NCI-H2227 (cell line): ENCODE results near the gene PAPPA.

Experiments used
- DNase-seq: peaks from one replicate; lab custom pipeline; 2025; ENCODE audit not compliant: unreplicated experiment; lab: John Stamatoyannopoulos, UW

PAPPA gene, protein sequence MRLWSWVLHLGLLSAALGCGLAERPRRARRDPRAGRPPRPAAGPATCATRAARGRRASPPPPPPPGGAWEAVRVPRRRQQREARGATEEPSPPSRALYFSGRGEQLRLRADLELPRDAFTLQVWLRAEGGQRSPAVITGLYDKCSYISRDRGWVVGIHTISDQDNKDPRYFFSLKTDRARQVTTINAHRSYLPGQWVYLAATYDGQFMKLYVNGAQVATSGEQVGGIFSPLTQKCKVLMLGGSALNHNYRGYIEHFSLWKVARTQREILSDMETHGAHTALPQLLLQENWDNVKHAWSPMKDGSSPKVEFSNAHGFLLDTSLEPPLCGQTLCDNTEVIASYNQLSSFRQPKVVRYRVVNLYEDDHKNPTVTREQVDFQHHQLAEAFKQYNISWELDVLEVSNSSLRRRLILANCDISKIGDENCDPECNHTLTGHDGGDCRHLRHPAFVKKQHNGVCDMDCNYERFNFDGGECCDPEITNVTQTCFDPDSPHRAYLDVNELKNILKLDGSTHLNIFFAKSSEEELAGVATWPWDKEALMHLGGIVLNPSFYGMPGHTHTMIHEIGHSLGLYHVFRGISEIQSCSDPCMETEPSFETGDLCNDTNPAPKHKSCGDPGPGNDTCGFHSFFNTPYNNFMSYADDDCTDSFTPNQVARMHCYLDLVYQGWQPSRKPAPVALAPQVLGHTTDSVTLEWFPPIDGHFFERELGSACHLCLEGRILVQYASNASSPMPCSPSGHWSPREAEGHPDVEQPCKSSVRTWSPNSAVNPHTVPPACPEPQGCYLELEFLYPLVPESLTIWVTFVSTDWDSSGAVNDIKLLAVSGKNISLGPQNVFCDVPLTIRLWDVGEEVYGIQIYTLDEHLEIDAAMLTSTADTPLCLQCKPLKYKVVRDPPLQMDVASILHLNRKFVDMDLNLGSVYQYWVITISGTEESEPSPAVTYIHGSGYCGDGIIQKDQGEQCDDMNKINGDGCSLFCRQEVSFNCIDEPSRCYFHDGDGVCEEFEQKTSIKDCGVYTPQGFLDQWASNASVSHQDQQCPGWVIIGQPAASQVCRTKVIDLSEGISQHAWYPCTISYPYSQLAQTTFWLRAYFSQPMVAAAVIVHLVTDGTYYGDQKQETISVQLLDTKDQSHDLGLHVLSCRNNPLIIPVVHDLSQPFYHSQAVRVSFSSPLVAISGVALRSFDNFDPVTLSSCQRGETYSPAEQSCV (N-terminal part only)

DNA sequence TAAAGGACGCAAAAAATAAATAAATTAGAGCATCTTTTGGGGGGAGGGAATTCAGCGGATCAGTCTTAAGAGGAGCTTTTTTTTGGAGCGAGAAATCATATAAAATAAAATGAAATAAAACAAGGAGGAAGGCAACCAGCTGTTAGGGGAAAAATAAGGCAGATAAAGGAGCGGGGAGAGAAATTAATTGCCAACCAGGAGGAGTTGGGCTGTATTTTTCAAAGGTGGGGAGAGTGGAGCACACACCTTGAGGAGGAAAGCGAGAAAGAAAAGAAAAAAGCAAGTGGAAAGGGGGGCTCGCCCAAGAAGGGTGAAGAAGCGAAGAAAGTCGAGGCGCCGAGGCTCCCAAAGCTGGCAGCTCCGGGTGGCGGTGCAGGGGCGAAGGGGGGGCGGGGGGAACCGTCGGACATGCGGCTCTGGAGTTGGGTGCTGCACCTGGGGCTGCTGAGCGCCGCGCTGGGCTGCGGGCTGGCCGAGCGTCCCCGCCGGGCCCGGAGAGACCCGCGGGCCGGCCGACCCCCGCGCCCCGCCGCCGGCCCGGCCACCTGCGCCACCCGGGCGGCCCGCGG is at the start of gene PAPPA:
Gene PAPPA (plus strand): TSS at position 27 of the 569 bp plus-strand sequence. CDS start 382 bp downstream, at position 409.
- no peak for DNase-seq

DNA sequence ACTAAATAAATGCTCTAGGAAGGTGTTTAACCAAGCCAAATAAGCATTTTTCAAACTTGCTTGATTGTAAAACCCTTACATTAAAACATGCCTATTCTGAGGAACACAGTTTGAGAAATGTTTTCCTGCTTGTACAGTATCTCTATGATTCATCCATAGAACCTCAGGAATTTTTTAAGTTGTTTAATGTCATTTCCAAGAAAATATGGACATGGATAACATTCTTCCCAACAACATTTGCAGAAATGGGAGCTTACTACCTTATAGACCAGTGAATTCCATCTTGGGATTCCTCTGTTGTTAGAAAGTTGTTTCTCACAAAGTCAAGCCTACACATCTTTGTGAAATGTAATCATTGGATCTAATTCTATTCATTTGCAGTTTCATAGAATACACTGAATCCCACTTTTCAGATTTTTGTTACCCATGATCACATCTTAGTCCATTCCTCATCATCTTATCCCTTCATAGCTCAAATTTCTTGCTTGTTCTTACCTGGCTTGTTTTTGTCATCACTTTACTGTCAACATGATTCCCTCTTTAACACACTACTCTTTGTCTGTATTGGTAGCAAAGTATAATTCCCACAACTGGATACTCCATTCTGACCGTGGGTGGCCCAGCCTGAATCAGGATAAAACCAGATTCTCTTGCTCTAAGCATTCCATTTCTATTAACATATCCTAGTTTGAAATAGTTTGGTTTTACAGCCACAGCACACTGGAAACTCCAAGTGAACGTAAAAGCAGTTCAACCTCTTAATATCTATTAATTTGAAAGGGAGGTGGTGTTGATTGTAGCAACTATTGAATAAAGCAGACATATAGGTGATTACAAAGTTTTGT is 49.4 kb upstream of the PAPPA start:
- no peak for DNase-seq

DNA sequence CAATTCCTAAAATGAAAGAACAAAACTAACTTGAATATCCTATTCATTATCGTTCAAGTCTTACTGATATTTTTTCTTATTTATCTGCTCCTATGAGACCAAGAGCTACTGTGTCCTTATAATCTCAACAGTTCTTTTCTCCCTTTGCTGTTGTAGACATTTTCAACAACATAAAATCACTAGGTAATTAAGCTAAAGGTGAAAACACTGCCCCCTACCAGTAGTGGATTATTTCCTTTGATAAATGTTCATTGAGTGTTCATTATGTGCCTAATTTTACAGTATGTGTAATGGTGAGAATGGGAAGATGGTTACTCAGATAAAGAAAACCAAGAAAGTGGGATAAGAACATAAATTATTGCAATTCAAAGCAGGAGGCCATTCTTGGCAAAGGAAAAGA is 41.4 kb upstream of the PAPPA start:
- DNase-seq, result no peak

DNA sequence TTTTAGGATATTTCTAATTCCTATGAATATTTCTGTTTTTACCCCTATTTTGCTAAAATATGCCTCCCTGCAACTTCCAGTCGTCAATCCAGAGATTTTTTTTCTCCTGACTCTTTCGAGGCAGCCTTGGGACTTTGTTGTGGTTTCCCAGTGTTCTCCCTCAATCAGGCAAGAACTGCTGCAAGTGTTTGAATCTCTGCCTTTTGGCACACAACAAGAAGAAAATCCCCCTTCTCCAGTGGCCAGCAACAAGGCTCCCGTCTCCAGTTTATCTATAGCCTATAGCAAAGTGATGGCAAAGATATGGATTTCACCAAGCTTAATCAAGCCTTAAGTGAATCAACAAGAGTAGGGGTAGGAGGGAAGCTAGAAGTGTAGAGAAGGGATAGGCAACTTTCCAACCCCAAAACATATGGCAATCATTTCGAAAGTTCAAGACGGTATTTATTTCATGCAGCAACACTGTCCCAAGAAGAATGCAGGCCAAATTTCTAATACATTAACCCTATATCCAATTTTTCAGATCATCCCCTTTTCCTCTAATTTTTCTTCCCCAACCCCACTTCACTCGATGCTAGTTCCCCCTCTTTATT is 37.7 kb upstream of the PAPPA start:
- DNase-seq, result no peak

DNA sequence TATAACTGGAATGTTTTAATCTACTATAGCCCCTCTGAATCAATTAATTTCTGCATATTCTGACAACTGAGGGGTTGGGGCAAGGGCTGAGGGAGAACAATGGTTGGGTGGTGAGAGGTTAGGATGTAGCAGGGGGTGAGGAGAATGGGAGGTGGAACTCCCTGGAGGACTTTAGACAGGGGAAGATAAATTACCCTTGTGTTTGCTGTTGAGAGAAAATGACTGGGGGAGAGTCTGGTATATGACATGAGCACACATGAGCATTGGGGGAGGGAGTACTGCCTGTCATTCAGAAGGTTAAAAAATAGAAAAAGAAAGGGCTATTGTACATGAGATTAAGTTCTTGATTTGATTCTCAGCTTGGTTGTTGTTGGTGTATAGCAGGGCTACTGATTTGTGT is 37.2 kb upstream of the PAPPA start:
- DNase-seq, result no peak

DNA sequence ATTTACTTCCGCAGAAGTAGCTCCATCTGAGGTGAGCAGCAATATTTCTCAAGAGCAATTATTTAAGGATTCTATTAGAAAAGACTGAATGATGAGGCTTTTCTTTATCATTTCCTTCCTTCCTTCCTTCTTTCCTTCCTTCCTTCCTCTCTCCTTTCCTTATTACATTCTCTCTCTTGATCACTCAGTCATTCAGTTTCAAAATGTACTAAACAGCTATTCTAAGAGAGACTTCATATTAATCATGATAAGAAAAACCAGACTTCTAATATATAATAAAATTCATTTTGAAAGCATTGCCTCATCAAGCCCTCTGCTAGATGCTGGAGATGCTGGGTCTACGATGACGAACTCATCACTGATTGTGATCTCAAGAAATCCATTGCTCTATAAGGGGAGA is 30.4 kb upstream of the PAPPA start:
- no peak for DNase-seq

DNA sequence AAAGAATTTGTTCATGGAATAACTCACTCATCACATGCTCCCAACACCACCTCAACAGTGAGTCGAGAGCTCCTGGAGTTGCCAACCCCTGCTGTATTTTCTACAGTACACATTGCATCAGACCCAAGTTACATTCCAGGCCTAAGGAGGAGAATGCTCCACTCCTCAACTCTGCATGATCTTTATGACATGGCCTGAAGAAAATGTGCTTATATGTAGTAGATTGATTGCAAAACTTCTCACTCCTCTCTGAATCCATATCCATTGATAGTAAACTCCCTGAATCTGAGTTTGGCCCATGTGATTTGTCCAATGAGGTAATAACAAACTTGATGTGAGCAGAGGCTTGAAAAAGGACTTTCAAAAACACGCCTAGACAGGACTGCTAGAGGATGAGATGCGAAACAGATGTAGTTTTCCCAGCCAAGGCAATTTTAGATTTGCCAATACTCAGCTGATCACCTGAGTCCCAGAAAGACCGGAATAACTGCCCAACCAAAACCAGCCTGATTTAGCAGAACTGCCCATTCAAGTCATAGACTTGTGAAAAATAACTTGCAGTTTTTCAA is 29.0 kb upstream of the PAPPA start:
- DNase-seq, result no peak

DNA sequence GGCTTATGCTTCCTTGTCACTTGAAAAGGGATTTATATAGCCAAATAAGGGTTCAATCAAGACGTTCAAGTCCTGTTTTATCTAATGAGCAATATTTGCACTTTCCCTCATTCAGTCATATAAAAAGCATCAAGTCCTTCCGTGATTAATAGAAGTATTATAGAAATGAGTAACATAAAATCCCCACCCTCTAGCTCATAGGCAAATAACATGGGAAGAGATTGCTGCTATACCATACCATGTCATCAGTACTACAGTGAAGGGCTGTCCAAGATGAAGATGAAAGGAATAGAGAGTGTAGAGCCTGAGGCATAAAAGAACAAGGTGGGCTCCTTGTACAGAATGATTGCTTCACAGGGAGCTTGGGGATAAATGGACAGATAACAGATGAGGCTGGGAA is 20.4 kb upstream of the PAPPA start:
- DNase-seq, result no peak

DNA sequence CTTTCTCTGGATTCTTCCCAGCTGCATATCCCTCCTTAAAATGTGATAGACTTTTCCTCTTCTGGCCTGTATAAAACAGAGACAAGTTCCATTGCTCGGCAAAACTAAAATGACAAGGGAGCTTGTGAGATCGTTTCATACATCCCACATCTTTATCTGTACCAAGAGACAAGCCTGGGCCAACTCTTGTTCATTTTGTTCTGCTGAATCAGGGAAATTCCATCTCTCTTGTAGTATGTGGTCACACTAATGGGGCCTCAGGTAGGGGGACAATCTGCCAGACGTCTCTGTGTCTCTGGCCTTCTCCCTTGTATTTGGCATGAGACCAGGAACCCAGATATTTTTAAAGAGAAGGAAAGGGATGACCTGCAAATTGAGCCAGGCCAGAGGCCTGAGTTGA is 18.6 kb upstream of the PAPPA start:
- no peak for DNase-seq

DNA sequence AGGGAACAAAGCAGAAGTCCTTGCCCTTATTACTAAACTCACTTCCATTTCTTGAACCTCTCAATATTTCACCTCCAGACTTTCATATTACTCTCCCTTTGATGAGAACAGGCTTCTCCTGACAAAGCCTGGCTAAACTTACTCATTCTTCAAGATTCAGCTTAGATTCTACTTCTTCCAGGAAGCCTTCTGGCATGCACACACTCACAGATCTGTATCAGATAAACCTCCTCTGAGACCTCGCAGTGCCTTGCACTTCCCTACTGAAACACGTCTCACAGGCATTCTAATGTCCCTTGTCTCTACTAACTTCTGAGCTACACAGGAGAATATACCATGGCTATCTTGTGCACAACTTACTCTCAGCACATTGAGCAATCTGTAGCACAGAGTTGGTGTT is 16.6 kb upstream of the PAPPA start:
- no peak for DNase-seq

DNA sequence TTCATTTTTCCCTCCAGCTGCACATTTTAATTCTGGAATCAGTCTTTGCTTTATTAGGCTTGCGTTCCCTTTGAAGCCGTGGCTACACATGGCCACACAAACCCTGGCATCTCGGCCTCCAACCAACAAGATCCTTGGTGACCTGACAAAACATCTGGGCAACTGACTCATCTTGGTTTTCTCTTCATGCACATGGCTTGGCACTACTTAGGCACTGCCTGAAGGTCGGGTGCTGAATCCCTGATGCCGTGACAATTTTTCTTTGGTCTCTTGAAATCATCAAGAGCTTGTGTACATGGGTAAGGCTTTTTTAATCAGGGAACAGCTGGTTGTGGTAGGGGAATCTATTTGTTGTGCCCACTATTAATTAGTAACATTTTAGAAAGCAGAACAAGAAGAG is 16.0 kb upstream of the PAPPA start:
- DNase-seq, result no peak

DNA sequence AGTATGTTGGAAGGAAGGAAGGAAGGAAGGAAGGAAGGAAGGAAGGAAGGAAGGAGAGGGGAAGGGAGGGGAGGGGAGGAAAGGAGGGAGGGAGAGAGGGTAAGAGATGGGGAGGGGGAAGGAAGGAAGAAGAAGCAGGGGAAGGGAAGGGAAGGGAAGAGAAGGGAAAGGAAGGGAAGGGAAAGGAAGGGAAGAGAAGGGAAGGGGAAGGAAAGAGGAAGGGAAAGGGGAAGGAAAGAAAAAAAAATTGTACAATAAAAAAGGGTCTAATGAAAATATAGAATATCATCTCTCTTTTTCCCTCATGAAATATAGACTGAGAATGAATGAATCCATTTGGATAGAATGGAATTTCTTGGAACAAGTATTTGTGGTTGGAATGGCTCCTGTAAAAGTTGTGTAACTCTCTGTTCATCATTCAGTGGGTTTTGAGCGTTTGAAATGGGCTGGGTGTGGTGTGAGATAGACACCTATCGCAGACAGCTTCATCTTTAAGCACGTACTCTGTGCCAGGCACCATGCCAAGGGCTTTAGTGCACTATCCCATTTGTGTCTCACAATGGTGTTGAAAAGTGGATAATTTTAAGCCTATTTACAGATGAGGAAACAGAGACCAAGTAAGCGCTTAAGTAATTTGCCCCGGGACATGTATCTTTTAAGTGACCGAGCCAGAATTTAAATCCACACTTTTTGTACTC is 11.6 kb upstream of the PAPPA start:
- DNase-seq, result no peak

DNA sequence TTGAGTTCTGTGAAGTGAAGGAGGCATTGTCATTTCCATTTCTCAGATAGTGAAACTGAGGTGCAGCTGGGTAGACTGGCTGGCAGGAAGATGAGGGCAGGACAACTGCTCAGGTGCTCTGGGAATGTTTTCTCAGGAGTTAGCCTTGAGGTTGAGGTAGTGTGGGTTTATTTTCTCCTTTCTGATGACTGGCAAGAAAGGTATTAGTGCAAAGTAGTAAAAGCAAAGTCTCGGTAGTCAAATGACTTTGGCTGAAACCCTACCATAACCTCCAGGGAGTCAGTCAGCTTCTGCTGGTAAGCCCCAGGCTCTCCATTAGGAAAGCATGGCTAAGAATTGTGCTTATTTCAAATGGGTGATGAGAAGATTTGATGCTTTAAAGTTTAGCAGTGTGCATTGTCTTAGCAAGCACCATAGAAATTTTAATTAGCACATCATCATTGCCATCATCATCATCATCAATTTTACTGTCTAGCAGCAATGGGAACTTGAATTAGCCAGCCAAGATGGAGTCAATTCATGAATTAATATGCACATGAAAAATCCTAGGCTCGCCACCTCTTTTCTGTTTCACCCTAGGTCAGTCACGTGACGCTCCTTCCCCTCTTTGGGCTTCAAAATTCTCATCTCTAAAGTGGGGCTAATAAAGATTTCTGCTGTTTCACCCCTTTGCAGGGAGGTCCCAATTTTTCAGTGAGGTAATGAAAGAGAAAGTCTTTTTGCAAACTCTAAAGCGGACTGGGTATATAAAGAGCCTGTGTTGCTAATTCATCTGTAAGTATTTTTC is 10.7 kb upstream of the PAPPA start:
- DNase-seq, result no peak

DNA sequence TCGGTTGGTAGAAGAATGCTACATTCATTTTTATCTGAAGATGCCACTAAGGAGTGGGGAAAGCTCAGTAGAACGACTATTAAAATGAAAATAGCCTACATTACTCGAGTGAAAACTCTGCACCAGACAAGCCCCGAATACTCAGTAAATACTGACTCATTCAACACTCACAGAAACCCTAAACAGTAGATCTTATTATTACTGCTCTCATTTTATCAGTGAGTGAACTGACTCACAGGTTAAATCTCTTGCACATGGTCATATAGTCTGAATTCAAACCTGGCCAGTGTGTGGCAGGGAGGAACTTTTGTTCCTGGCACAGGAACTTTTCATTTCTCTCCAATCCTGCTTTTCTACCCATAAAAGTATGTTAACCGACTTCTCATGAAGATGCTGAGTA is 9.6 kb upstream of the PAPPA start:
- DNase-seq, result no peak

DNA sequence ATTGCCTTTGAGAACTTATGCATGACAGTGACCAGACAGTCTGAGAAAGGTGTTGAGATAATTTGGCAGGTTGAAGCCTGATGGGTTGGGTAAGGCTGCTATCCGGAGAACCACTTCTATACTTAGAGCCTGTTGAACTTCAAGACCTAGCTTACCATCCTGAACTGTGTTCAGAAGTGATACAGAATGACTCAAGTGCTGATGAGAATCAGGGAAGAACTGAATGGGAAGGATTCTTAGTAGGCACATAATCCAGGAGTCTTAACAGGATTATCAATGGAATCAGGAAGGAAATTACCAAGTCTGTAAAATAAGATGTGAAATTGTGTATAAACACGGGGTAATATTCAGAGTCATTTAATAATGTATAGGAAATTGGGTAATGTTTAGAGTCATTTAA is 9.0 kb upstream of the PAPPA start:
- DNase-seq, result no peak

DNA sequence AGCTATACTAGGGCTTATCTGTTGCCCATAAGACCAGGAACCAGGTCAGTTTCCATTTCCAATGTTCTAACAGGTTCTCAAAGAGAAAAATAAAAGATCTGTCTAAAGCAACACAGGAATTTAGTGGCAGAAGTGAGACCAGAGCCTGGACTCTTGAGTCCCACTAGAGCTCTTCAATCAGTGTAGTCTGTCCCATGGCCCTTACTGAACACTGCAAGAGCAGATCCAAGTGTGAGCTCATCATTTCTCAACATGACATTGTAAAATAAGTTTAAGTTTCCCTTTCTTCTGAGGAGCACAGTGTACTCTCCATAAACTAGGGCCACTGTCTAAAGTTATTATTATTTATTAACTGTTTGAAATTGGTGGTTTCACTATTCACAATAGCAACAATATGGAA is 8.6 kb upstream of the PAPPA start:
- no peak for DNase-seq

DNA sequence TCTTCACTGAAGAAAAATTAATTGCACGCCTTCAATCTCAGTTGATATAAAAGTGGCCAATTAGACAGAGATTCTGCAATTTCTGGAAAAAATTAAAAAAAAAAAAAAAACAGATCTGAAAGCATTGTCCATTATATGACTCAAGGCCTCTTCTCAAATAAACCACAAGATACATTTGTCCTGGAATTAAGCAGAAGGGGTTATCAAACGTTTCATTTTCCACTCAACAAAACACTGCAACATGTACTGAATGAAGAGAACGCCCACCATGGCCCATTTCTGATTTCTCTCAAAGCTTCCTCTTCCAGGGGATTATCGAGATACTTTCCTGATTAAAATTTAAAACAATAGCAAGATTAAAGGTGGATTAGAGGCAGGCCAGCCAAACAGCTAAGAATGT is 5.8 kb upstream of the PAPPA start:
- DNase-seq, result no peak

DNA sequence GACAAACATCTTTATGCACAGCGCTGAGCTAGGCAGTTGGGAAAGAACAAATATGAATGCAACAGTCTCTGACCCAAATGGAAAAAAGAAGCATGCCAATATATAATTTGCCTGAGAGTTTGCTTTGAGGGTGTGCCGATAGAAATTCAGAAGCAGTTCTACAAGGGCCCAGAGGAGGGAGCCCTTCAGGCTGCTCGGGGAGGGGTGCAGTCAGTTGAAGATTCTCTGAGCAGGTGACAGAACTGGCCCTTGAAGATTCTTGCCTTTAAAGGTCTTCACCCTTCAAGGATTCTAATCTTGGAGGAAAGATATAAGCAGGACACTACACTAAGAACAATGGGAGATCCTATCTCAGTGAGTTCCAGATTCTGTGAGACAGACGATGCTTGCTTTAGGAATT is 3.7 kb upstream of the PAPPA start:
- peak; percentile 0 for DNase-seq
